SK-N-SH (cell line): ENCODE results near the gene CHID1.

Experiments used
- CHD2 ChIP-seq: fragments of 150-350 bp; IDR thresholded peaks from 2 replicates; pipeline ENCODE4 v1.6.1; 2018; ENCODE audit warnings: low read length; ENCODE audit not compliant: partially characterized antibody
- EP300 ChIP-seq, 2 experiments: IDR thresholded peaks; 2 replicates each; pipeline versions ENCODE4 v1.4.0 to v1.6.1; 2012; ENCODE audit warnings: borderline replicate concordance in 1 of 2, low read depth in 1 of 2, low read length in 1 of 2
- EZH2phosphoT487 ChIP-seq: fragments of 200-600 bp; sonication (generic); IDR thresholded peaks from 2 replicates; pipeline ENCODE4 v1.6.1; 2017; ENCODE audit warnings: low read depth, mixed run types, mild to moderate bottlenecking, antibody characterized with exemption, moderate library complexity, borderline replicate concordance
- GABPA ChIP-seq: IDR thresholded peaks from 2 replicates; pipeline ENCODE4 v1.4.0; 2012; ENCODE audit warnings: low read depth, mild to moderate bottlenecking
- MEF2A ChIP-seq: IDR thresholded peaks from 2 replicates; pipeline ENCODE4 v1.4.0; 2012; ENCODE audit warnings: low read depth, borderline replicate concordance
- NFIC ChIP-seq: IDR thresholded peaks from 2 replicates; pipeline ENCODE4 v1.4.0; 2012; ENCODE audit warnings: borderline replicate concordance
- NRF1 ChIP-seq: IDR thresholded peaks from 2 replicates; pipeline ENCODE4 v1.6.1; 2012; ENCODE audit warnings: low read depth, mild to moderate bottlenecking, low read length
- RCOR1 ChIP-seq: fragments of 150-350 bp; IDR thresholded peaks from 2 replicates; pipeline ENCODE4 v1.6.1; 2017; ENCODE audit warnings: antibody characterized with exemption, low read length
- RFX5 ChIP-seq: IDR thresholded peaks from 2 replicates; pipeline ENCODE4 v1.6.1; 2012; ENCODE audit warnings: mild to moderate bottlenecking, improper control_type of control experiment, low read length
- SMC3 ChIP-seq: IDR thresholded peaks from 2 replicates; pipeline ENCODE4 v1.6.1; 2012; ENCODE audit warnings: low read depth, low read length, improper control_type of control experiment
- YY1 ChIP-seq: IDR thresholded peaks from 2 replicates; pipeline ENCODE4 v1.4.0; 2012; ENCODE audit warnings: low read depth, mild to moderate bottlenecking
- TF ChIP-seq, protein P1 (sequence below): fragments of 200-600 bp; sonication (generic); IDR thresholded peaks from 2 replicates; pipeline ENCODE4 v1.6.1; 2017; ENCODE audit warnings: antibody characterized with exemption, mild to moderate bottlenecking, moderate library complexity
- TF ChIP-seq, protein P2 (sequence below): fragments of 150-350 bp; IDR thresholded peaks from 2 replicates; pipeline ENCODE4 v1.6.1; 2016; ENCODE audit warnings: mild to moderate bottlenecking, low read depth, low read length
- TF ChIP-seq, protein P3 (sequence below): IDR thresholded peaks from 2 replicates; pipeline ENCODE4; 2012

DNA sequence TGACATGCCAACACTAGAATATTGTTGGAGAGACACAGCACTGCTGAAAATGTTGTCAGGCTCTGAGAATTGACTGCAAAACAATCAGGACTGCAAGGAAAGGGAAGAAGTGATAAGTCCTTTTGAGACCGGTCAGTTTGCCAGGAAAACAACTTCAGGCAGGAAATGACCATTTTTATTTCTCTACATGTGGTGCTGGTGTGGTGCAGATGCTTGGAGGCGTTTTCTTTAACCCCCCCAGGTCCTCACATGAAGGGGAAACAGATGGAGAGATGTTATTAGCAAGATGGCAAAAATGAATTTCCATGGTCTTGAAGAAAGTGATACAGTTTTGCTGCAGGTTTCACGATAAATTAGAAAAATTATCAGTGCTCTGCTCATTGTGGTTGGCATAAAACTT is 20.8 kb upstream of the CHID1 start:
- TF ChIP-seq, protein P1, sequence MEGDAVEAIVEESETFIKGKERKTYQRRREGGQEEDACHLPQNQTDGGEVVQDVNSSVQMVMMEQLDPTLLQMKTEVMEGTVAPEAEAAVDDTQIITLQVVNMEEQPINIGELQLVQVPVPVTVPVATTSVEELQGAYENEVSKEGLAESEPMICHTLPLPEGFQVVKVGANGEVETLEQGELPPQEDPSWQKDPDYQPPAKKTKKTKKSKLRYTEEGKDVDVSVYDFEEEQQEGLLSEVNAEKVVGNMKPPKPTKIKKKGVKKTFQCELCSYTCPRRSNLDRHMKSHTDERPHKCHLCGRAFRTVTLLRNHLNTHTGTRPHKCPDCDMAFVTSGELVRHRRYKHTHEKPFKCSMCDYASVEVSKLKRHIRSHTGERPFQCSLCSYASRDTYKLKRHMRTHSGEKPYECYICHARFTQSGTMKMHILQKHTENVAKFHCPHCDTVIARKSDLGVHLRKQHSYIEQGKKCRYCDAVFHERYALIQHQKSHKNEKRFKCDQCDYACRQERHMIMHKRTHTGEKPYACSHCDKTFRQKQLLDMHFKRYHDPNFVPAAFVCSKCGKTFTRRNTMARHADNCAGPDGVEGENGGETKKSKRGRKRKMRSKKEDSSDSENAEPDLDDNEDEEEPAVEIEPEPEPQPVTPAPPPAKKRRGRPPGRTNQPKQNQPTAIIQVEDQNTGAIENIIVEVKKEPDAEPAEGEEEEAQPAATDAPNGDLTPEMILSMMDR, result no peak
- TF ChIP-seq YY1 (no peak), RCOR1 (no peak), MEF2A (no peak), CHD2 (no peak), EP300 (IDR thresholded peaks at IDR 0.05; ENCODE audit: borderline replicate concordance in 1 of 2, low read depth in 1 of 2, low read length in 1 of 2) (no peak), RFX5 (no peak), EZH2phosphoT487 (no peak), SMC3 (no peak), NFIC (no peak), NRF1 (no peak), GABPA (no peak)
- TF ChIP-seq, protein P2, sequence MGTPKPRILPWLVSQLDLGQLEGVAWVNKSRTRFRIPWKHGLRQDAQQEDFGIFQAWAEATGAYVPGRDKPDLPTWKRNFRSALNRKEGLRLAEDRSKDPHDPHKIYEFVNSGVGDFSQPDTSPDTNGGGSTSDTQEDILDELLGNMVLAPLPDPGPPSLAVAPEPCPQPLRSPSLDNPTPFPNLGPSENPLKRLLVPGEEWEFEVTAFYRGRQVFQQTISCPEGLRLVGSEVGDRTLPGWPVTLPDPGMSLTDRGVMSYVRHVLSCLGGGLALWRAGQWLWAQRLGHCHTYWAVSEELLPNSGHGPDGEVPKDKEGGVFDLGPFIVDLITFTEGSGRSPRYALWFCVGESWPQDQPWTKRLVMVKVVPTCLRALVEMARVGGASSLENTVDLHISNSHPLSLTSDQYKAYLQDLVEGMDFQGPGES, result no peak
- TF ChIP-seq, protein P3, sequence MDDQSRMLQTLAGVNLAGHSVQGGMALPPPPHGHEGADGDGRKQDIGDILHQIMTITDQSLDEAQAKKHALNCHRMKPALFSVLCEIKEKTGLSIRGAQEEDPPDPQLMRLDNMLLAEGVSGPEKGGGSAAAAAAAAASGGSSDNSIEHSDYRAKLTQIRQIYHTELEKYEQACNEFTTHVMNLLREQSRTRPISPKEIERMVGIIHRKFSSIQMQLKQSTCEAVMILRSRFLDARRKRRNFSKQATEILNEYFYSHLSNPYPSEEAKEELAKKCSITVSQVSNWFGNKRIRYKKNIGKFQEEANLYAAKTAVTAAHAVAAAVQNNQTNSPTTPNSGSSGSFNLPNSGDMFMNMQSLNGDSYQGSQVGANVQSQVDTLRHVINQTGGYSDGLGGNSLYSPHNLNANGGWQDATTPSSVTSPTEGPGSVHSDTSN, result no peak
